ENCODE data around the gene BCAS3.

Gene BCAS3

DNA sequence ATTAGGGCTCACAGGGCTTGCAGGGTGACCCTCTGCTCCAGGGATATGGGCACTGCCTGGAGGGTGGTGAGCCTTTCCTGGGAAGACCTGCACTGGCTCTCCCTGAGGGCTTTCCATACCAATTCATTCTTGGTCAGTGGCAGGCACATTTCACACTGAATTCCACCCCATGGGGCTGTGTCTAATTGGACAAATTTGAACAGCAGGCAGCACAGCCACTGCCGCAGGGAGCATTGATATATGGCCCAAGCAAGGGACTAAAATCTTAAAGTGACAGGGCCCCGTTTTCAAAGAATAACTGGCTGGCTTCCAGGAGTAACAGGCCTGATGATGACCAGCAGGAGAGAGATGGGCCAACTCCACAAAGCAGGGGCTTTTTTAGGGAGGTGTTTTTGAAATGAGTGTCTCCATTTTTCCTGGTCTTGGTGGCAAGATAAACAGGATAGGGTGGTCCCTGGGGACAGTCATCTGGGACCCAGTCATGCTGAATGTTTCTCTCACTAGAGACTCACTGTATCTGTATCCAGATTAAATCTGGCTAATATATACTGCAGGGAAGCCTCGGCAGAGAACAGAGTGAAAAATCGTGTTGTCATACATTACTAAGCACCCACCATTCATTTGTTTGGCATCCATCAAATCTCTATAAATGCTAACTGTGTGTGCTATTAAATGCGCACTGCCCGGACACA, 647.9 kb downstream of the BCAS3 start:
- H3K9me3 ChIP-seq (ENCODE audit: control insufficient read depth, low read length), result no peaks in the 10 kb centered on the region
- no peaks in the 10 kb centered on the region for H3K27me3 ChIP-seq (ENCODE audit: control insufficient read depth, insufficient read depth, low read length)
- no peak overlapping the region for H3K9ac ChIP-seq (ENCODE audit: low read length)
- no peaks in the 10 kb centered on the region for H3K4me1 ChIP-seq (ENCODE audit: control insufficient read depth, insufficient read depth, low read length)
- H3K4me3 ChIP-seq (ENCODE audit: low read length), result no peak overlapping the region
- no peaks in the 10 kb centered on the region for H3K36me3 ChIP-seq (ENCODE audit: control insufficient read depth, insufficient read depth, low read length)

DNA sequence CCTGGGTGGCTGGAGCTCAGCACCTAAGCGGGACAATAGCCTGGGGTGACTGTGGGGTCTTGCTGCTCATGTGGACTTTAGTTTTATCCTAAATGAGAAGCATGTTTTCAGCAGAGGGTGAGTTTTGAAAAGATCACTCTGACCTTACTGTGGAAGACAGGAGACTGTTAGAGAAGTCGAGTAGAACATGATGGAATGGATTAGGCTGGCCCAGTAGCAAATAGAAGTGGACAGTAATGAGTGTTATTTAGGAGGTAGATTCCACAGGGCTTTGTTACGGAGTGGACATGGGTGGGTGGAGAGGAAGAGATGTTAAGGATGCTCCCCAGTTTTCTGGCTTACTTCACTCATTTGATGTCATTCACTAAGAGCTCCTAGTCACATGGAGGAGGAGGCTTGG, 648.7 kb downstream of the BCAS3 start:
- H3K4me1 ChIP-seq (ENCODE audit: control insufficient read depth, insufficient read depth, low read length), result no peaks in the 10 kb centered on the region
- no peaks in the 10 kb centered on the region for H3K9me3 ChIP-seq (ENCODE audit: control insufficient read depth, low read length)
- H3K36me3 ChIP-seq (ENCODE audit: control insufficient read depth, insufficient read depth, low read length), result no peaks in the 10 kb centered on the region
- H3K4me3 ChIP-seq (ENCODE audit: low read length), result no peak overlapping the region
- no peak overlapping the region for H3K9ac ChIP-seq (ENCODE audit: low read length)
- H3K27me3 ChIP-seq (ENCODE audit: control insufficient read depth, insufficient read depth, low read length), result no peaks in the 10 kb centered on the region

DNA sequence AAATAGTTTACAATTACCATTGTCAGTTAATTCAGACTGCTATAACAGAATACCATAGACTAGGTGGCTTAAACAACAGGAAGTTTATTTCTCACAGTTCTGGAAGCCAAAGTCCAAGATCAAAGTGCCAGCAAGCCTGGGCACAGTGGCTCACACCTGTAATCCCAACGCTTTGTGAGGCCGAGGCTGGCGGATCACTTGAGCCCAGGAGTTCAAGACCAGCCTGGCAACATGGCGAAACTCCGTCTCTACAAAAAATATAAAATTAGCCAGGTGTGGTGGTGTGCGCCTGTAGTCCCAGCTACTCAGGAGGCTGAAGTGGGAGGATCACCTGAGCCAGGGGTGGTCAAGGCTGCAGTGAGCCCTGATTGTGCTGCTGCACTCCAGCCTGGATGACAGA, 650.7 kb downstream of the BCAS3 start:
- H3K36me3 ChIP-seq (ENCODE audit: control insufficient read depth, insufficient read depth, low read length), result no peaks in the 10 kb centered on the region
- no peaks in the 10 kb centered on the region for H3K4me1 ChIP-seq (ENCODE audit: control insufficient read depth, insufficient read depth, low read length)
- H3K27me3 ChIP-seq (ENCODE audit: control insufficient read depth, insufficient read depth, low read length), result peaks cover 14% of the 10 kb centered on the region
- no peak overlapping the region for H3K9ac ChIP-seq (ENCODE audit: low read length)
- H3K9me3 ChIP-seq (ENCODE audit: control insufficient read depth, low read length), result no peaks in the 10 kb centered on the region
- H3K4me3 ChIP-seq (ENCODE audit: low read length), result no peak overlapping the region

DNA sequence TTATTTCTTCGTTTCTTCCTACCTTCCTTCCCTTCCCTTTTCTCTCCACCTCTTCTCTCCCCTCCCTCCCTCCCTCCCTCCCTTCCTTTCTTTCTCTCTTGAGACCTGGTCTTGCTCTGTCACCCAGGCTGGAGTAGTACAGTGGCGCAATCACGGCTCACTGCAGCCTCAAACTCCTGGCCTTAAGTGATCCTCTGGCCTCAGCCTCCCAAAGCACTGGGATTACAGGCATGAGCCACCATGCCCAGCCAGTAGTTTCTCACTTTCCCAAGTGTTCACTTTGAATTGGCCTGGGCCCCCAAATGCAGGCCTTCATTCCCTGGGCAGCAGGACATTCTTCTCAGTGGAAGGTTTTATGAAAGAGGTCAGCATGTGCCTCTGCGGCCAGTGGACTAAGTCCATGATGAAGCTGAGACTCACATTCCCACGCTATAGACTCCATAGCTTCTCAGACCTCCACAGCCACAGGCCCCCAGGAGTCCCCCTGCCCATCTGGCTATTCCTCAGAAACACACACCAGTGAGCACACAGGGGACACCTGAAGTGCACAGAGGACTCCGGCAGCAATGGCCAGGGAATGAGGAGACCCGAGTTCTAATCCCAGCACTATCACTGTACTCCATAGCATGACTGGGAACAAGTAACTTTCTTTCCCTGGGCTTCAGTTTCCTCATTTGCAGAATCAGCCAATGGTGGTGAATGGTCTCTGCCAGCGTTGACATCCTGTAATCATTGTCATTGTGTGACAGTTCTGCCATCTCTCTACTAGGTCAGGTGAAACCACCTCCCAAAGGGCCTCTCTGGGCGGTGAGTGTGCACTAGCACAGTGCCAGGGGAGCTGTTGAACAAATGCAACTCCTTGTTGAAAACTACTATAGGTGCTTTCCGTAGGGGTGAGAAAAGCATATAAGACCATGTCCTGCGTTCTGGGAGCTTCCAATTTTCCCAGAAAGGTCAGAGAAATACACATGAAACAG, 652.8 kb downstream of the BCAS3 start:
- Histone ChIP-seq H3K27me3 (ENCODE audit: control insufficient read depth, insufficient read depth, low read length) (peaks cover 31% of the 10 kb centered on the region), H3K9me3 (ENCODE audit: control insufficient read depth, low read length) (no peaks in the 10 kb centered on the region), H3K36me3 (ENCODE audit: control insufficient read depth, insufficient read depth, low read length) (no peaks in the 10 kb centered on the region), H3K4me3 (ENCODE audit: low read length) (no peak overlapping the region), H3K4me1 (ENCODE audit: control insufficient read depth, insufficient read depth, low read length) (peaks cover 4% of the 10 kb centered on the region), H3K9ac (ENCODE audit: low read length) (no peak overlapping the region)

DNA sequence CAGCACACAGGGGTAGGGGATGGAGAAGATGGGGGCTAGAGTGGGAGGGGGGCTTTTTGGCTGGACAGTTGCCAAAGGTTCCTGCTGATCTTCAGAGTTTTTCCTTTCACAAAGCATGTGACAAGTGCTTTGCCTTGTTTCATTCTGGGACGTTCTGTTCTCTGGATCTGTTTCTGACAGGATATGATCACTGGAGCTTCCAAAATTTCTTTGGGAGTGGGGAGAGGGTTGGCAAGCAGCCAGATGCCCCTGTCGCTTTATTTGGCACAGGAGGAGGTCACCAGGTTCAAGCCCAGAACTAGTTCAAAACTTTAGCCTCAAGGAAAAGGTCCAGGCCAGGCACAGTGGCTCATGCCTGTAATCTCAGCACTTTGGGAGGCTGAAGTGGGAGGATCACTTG, 653.5 kb downstream of the BCAS3 start:
- H3K9ac ChIP-seq (ENCODE audit: low read length), result no peak overlapping the region
- no peaks in the 10 kb centered on the region for H3K9me3 ChIP-seq (ENCODE audit: control insufficient read depth, low read length)
- H3K36me3 ChIP-seq (ENCODE audit: control insufficient read depth, insufficient read depth, low read length), result no peaks in the 10 kb centered on the region
- H3K4me3 ChIP-seq (ENCODE audit: low read length), result no peak overlapping the region
- peaks cover 37% of the 10 kb centered on the region for H3K27me3 ChIP-seq (ENCODE audit: control insufficient read depth, insufficient read depth, low read length)
- H3K4me1 ChIP-seq (ENCODE audit: control insufficient read depth, insufficient read depth, low read length), result peaks cover 11% of the 10 kb centered on the region

DNA sequence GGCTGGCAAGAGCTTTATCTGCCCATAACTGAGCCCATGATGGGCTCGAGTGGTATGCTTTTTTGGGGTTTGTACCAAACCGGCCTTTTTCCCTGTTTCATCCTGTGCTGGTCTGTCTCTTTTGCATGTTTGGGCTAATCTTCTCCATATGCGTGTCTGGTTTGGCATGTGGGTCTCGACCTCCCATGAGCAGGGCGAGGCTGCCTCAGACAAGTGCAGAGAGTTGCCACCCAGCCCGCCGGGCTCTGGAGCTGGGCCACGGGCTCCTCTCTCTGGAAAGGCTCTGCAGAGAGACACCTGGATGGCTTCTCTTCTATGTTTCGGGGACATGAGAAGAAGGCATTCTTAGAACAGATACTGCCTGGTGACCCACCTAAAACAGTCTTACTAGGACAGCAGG, 654.2 kb downstream of the BCAS3 start:
- Histone ChIP-seq H3K4me1 (ENCODE audit: control insufficient read depth, insufficient read depth, low read length) (peaks cover 15% of the 10 kb centered on the region), H3K27me3 (ENCODE audit: control insufficient read depth, insufficient read depth, low read length) (peaks cover 43% of the 10 kb centered on the region), H3K9ac (ENCODE audit: low read length) (no peak overlapping the region), H3K36me3 (ENCODE audit: control insufficient read depth, insufficient read depth, low read length) (no peaks in the 10 kb centered on the region), H3K4me3 (ENCODE audit: low read length) (no peak overlapping the region), H3K9me3 (ENCODE audit: control insufficient read depth, low read length) (no peaks in the 10 kb centered on the region)

DNA sequence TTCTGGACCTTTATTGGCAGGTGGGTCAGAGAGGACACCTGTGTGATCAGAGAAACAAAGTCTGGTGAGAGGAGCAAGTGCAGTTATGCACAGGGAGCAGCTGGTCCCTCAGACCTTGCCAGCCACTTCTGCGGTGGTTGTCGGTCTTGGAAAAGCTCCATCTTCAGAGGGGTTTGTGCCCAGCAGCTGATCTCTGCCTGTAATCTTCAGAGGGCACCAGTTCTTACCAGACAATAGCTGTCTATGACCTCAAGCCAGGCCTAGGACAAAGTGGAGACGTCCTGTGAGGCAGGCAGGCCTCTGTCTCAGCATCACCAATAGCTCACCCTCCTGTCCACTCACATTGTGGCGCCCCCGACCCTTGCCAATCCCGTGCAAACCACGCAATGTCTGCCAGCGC, 655.5 kb downstream of the BCAS3 start:
- no peak overlapping the region for H3K4me3 ChIP-seq (ENCODE audit: low read length)
- no peak overlapping the region for H3K9ac ChIP-seq (ENCODE audit: low read length)
- no peaks in the 10 kb centered on the region for H3K36me3 ChIP-seq (ENCODE audit: control insufficient read depth, insufficient read depth, low read length)
- peaks cover 56% of the 10 kb centered on the region for H3K27me3 ChIP-seq (ENCODE audit: control insufficient read depth, insufficient read depth, low read length)
- peaks cover 15% of the 10 kb centered on the region for H3K4me1 ChIP-seq (ENCODE audit: control insufficient read depth, insufficient read depth, low read length)
- no peaks in the 10 kb centered on the region for H3K9me3 ChIP-seq (ENCODE audit: control insufficient read depth, low read length)

DNA sequence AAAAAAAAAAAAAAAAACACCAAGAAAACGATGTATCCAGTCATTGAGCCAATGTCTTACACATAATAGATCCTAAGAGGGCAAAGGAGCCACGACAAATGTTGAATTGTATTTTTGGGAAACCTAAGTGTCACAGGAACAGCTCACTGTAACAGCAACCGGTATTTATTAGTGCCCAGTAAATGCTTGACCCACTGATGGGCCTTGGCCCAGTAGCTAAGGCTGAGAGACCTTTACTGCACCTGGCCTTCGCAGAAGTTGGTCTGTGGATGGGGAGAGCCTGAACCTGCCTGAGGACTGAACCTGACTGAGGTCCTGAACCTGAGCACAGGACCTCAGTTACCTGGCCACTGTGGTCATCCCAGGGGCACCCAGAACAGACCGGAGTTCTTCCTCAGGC, 657.0 kb downstream of the BCAS3 start:
- H3K9ac ChIP-seq (ENCODE audit: low read length), result no peak overlapping the region
- no peak overlapping the region for H3K4me3 ChIP-seq (ENCODE audit: low read length)
- no peaks in the 10 kb centered on the region for H3K36me3 ChIP-seq (ENCODE audit: control insufficient read depth, insufficient read depth, low read length)
- peaks cover 15% of the 10 kb centered on the region for H3K4me1 ChIP-seq (ENCODE audit: control insufficient read depth, insufficient read depth, low read length)
- H3K27me3 ChIP-seq (ENCODE audit: control insufficient read depth, insufficient read depth, low read length), result peaks cover 70% of the 10 kb centered on the region
- H3K9me3 ChIP-seq (ENCODE audit: control insufficient read depth, low read length), result no peaks in the 10 kb centered on the region

DNA sequence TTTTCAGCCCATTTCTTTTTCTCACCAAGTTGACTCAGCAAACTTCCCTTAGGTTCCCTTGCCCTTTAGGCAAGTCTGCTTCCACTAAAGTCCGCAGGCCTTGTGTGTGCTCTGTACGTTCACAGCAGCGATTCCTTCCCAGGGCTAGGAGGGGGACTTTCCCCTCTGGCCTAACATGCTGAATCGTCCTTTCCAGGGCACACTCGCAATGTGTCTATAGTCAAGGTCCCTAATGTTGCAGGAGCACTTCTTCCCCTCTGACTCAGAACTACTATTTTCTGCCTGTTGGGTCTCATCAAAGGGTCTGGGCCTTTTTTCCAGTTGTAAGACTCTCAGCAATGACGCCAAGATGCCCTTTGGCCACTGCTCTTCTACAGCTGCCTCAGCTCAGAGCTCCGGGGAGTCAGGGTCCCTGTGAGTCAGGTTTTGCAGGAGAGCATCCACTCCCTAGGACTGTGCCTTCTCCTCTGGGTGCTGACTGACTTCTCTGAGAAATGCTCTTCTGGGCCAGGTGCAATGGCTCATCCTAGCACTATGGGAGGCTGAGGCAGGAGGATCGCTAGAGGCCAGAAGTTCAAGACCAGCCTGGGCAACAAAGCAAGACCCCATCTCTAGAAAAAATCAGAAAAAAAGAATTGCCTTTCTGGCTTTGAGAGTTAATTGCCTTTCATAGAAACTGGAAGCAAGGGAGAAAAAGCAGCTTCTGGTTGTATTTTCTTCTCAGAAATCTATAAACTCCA, 657.6 kb downstream of the BCAS3 start:
- Histone ChIP-seq H3K9me3 (ENCODE audit: control insufficient read depth, low read length) (no peaks in the 10 kb centered on the region), H3K27me3 (ENCODE audit: control insufficient read depth, insufficient read depth, low read length) (peaks cover 74% of the 10 kb centered on the region), H3K4me1 (ENCODE audit: control insufficient read depth, insufficient read depth, low read length) (peaks cover 15% of the 10 kb centered on the region), H3K36me3 (ENCODE audit: control insufficient read depth, insufficient read depth, low read length) (no peaks in the 10 kb centered on the region), H3K4me3 (ENCODE audit: low read length) (no peak overlapping the region), H3K9ac (ENCODE audit: low read length) (no peak overlapping the region)

DNA sequence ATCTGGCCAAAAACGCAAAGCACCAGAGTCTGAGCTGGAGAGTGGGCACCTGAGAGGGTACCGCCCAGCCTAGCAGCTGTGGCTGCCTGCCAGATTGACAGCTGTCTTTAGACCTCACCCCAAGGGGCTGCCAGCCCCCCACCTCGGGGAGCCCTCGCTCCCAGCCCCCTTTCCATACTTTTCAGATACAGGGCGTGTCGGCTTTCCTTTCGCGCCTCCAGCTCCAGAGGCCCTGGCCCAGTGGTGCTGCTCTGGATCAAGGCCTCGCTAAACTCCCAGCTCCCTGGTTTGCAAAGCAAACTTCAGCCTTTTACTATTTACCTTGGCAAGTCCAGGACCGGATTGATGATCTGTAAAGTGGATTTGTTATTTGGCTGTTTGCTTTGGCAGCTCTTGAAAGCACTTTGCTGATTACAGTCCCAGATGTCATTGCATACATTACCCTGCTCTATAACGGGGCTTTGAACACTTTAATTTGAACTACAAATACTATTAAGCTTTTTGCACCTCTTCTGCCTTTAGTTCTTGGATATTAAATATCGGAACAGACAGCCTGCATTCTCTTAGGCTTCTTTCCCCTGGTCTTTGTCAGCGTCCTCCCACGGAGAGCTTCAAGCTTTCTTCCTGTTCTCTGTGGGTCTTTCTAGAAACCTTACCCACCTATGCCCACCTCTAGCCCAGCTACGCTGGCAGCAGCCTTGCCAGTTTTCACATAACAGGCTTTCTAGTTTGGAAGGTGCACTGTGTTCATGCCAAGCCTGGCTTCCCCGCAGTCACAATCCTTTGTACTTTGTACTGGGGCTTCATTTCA, 658.4 kb downstream of the BCAS3 start:
- Histone ChIP-seq H3K27me3 (ENCODE audit: control insufficient read depth, insufficient read depth, low read length) (peaks cover 82% of the 10 kb centered on the region), H3K36me3 (ENCODE audit: control insufficient read depth, insufficient read depth, low read length) (no peaks in the 10 kb centered on the region), H3K4me3 (ENCODE audit: low read length) (no peak overlapping the region), H3K4me1 (ENCODE audit: control insufficient read depth, insufficient read depth, low read length) (peaks cover 15% of the 10 kb centered on the region), H3K9me3 (ENCODE audit: control insufficient read depth, low read length) (no peaks in the 10 kb centered on the region), H3K9ac (ENCODE audit: low read length) (no peak overlapping the region)

DNA sequence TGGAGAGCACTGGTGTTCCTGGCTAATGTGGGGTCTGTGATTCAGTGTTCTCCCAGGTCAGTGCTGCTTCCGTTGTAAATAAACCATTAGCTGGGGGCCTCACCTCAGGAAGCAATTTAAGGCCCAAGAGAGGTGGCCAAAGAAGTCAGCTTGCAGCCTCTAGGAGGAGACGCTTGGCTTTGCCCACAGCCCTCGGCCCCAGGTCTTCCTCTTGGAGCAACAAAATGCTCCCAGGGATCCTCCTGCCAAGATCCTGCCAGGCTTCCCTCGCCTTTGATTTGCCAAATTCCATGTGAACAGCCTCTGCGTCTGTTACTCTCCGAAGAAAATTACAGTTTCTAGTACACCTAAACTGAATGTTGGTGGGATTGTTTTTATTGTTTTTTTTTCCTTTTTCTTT, 659.6 kb downstream of the BCAS3 start:
- peaks cover 15% of the 10 kb centered on the region for H3K4me1 ChIP-seq (ENCODE audit: control insufficient read depth, insufficient read depth, low read length)
- H3K27me3 ChIP-seq (ENCODE audit: control insufficient read depth, insufficient read depth, low read length), result peaks cover 82% of the 10 kb centered on the region
- H3K36me3 ChIP-seq (ENCODE audit: control insufficient read depth, insufficient read depth, low read length), result no peaks in the 10 kb centered on the region
- H3K9me3 ChIP-seq (ENCODE audit: control insufficient read depth, low read length), result no peaks in the 10 kb centered on the region
- H3K4me3 ChIP-seq (ENCODE audit: low read length), result no peak overlapping the region
- no peak overlapping the region for H3K9ac ChIP-seq (ENCODE audit: low read length)
